GM18499 (cell line): ENCODE data around the gene DTYMK.
"Not testable (repeated sequence)": the region's sequence is repeated elsewhere in the genome, so short reads cannot be mapped to it uniquely, and the experiment has no call there.

Experiments used
- ATAC-seq: cut with Tn5 transposase; IDR thresholded peaks from one replicate; pipeline ENCODE4 v1.9.1; 2021; ENCODE audit warnings: moderate number of reproducible peaks; ENCODE audit not compliant: insufficient read depth, unreplicated experiment

The DTYMK gene

GRCh38 chr2:241686650-241687425 is at the start of gene DTYMK:
Gene DTYMK (minus strand): TSS chr2:241686815. CDS start chr2:241686783, 32 bp downstream.
- ATAC-seq: peak; percentile 75

GRCh38 chr2:241736111-241736510 is 49.5 kb upstream of the DTYMK start:
- no peak for ATAC-seq

- no peak for ATAC-seq
These were observed 48.0 kb upstream of the DTYMK start, which contains the start of gene D2HGDH for GRCh38 chr2:241734467-241735208. Gene D2HGDH (plus strand): TSS chr2:241734630. CDS start chr2:241735225, 595 bp downstream.

- ATAC-seq: no peak
These were observed 47.5 kb upstream of the DTYMK start for GRCh38 chr2:241734208-241734466.

GRCh38 chr2:241733391-241734207 is 47.0 kb upstream of the DTYMK start:
- ATAC-seq: no peak

GRCh38 chr2:241732513-241733186 is 46.0 kb upstream of the DTYMK start:
- ATAC-seq: not testable (repeated sequence)

GRCh38 chr2:241730671-241731293 is 44.2 kb upstream of the DTYMK start:
- ATAC-seq: no peak

- no peak for ATAC-seq
These were observed 43.3 kb upstream of the DTYMK start for GRCh38 chr2:241729868-241730267.

GRCh38 chr2:241728627-241729026 is 42.0 kb upstream of the DTYMK start:
- no peak for ATAC-seq

- ATAC-seq: no peak
These were observed 41.4 kb upstream of the DTYMK start for GRCh38 chr2:241728000-241728399.

GRCh38 chr2:241726459-241726858 is 39.8 kb upstream of the DTYMK start:
- ATAC-seq: no peak

GRCh38 chr2:241724975-241725870 is 38.6 kb upstream of the DTYMK start:
- ATAC-seq: no peak

GRCh38 chr2:241724259-241724974 is 37.8 kb upstream of the DTYMK start:
- no peak for ATAC-seq

GRCh38 chr2:241722896-241723454 is 36.4 kb upstream of the DTYMK start:
- no peak for ATAC-seq

- no peak for ATAC-seq
These were observed 35.2 kb upstream of the DTYMK start for GRCh38 chr2:241721852-241722251.

- ATAC-seq: no peak
These were observed 33.9 kb upstream of the DTYMK start for GRCh38 chr2:241720560-241720959.

- ATAC-seq: no peak
These were observed 33.5 kb upstream of the DTYMK start for GRCh38 chr2:241720099-241720498.

- ATAC-seq: no peak
These were observed 32.5 kb upstream of the DTYMK start for GRCh38 chr2:241719093-241719492.
